PC-9 (cell line): Measurements from ENCODE around the gene NIPSNAP2.

Experiments used
- CTCF ChIP-seq: fragments of 200-600 bp; sonication (generic); conservative IDR thresholded peaks from 2 replicates; pipeline ENCODE4 v1.6.1; 2017; ENCODE audit warnings: mixed run types, antibody characterized with exemption, mild to moderate bottlenecking, moderate library complexity
- EZH2 ChIP-seq: fragments of 200-600 bp; sonication (generic); IDR thresholded peaks from 2 replicates; pipeline ENCODE4 v1.8.0; 2017; ENCODE audit warnings: antibody characterized with exemption, low read depth

- no peak for TF ChIP-seq EZH2
- no peak for TF ChIP-seq CTCF
Measured at GRCh38 chr7:56028942-56029630, 64.7 kb downstream of the NIPSNAP2 start.
